Gastroesophageal sphincter (tissue), 4 donors: Measurements from ENCODE around the gene SPA17. TPM values are rescaled to one million over a fixed set of nuclear protein-coding genes. Genes with fewer than 3 reads are reported as not detected.

Source experiments
- ATAC-seq: fragments of 150-250 bp; one replicate; pipeline ENCODE4 v1.9.1; 2016; ENCODE audit warnings: mild to moderate bottlenecking, moderate library complexity
- H3K27ac ChIP-seq, 4 donors: fragments of 200-600 bp; sonication (generic) in 3 of 4; 1 replicate in 3 of 4; 2 replicates in 1 of 4; pipeline ENCODE4 v1.5.1; 2016 to 2019
- H3K27me3 ChIP-seq: fragments of 200-600 bp; sonication (generic); one replicate; pipeline ENCODE4 v1.5.1; 2019
- H3K36me3 ChIP-seq, 2 donors: fragments of 200-600 bp; sonication (generic); one replicate each; pipeline ENCODE4 v1.5.1; 2019; ENCODE audit warnings: control low read depth in 1 of 2
- H3K4me1 ChIP-seq, 3 donors: fragments of 200-600 bp; sonication (generic); 1 replicate in 2 of 3; 2 replicates in 1 of 3; pipeline ENCODE4 v1.5.1; 2016 to 2019; ENCODE audit warnings: control low read depth in 2 of 3
- H3K4me3 ChIP-seq, 2 donors: fragments of 200-600 bp; sonication (generic); one replicate each; pipeline ENCODE4 v1.5.1; 2019; ENCODE audit warnings: mild to moderate bottlenecking in 1 of 2, moderate library complexity in 1 of 2
- H3K9me3 ChIP-seq, 3 donors: fragments of 200-600 bp; sonication (generic); one replicate each; pipeline ENCODE4 v1.5.1; 2017 to 2019; ENCODE audit warnings: control low read depth in 2 of 3
- EP300 ChIP-seq: sonication (generic); formaldehyde crosslinking; IDR thresholded peaks from one replicate; pipeline ENCODE4 v1.6.1; 2017; ENCODE audit warnings: antibody characterized with exemption, mild to moderate bottlenecking
- POLR2A ChIP-seq, 2 donors: fragments of 450-650 bp; IDR thresholded peaks; one replicate each; pipeline ENCODE4 v1.6.1; 2017; ENCODE audit warnings: antibody characterized with exemption in 2 of 2, mild to moderate bottlenecking in 2 of 2, moderate library complexity in 1 of 2
- POLR2AphosphoS5 ChIP-seq: sonication (generic); formaldehyde crosslinking; IDR thresholded peaks from one replicate; pipeline ENCODE4 v1.6.1; 2017; ENCODE audit warnings: antibody characterized with exemption
- WGBS, 2 donors: methylation state at CpG; one replicate each; pipeline ENCODE4 v1.1.5; 2018; ENCODE audit warnings: low coverage in 1 of 2; 5-methylcytosine and 5-hydroxymethylcytosine counted together
- total RNA-seq, 4 donors: library from RNA; depleted of rRNA; stranded (reverse); fragments of >200 nt; gene quantifications; one replicate each; pipeline ENCODE4 v1.1.0, GENCODE V29; 2016
- TF ChIP-seq, protein P1 (sequence below), 4 experiments: fragments of 200-600 bp in 2 of 4; fragments of 450-650 bp in 2 of 4; sonication (generic) in 1 of 4; IDR thresholded peaks; one replicate each; pipeline ENCODE4 v1.5.1; 2017 to 2019; ENCODE audit warnings: antibody characterized with exemption in 4 of 4, mild to moderate bottlenecking in 2 of 4, moderate library complexity in 2 of 4

Gene SPA17
- total RNA-seq, 4 donors from 2014 or later, result 4.6 to 15.3 (median 7.4) TPM

DNA sequence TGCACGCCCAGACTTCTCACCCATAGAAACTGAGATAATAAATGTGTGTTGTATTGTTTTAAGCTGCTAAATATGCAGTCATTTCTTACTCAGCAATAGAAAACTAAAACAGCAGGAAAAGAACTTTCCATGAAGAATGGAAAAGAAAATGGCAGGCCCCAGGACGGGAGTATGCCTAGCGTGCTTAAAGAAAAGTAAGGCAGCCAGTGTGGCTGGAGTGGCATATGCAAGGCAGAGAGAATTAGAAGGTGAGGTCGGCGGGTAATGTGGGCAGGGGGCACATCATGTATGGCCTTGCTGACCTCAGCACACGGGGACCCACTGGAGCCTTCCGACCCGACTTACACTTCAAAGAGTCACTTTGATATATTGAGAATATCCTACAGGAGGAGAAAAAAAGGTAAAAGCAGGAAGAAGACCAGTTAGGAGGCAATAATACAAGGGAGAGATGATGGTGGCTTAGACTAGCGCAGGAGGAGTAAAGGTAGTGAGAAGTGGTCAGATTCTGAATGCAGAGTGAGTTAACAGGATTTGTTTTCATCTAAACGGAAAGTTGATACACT is 30.6 kb upstream of the SPA17 start:
- H3K4me3 ChIP-seq, result no peak overlapping the region
- TF ChIP-seq POLR2A (IDR thresholded peaks at IDR 0.05) (no peak), EP300 (no peak), POLR2AphosphoS5 (no peak)
- TF ChIP-seq, protein P1, sequence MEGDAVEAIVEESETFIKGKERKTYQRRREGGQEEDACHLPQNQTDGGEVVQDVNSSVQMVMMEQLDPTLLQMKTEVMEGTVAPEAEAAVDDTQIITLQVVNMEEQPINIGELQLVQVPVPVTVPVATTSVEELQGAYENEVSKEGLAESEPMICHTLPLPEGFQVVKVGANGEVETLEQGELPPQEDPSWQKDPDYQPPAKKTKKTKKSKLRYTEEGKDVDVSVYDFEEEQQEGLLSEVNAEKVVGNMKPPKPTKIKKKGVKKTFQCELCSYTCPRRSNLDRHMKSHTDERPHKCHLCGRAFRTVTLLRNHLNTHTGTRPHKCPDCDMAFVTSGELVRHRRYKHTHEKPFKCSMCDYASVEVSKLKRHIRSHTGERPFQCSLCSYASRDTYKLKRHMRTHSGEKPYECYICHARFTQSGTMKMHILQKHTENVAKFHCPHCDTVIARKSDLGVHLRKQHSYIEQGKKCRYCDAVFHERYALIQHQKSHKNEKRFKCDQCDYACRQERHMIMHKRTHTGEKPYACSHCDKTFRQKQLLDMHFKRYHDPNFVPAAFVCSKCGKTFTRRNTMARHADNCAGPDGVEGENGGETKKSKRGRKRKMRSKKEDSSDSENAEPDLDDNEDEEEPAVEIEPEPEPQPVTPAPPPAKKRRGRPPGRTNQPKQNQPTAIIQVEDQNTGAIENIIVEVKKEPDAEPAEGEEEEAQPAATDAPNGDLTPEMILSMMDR (IDR thresholded peaks at IDR 0.05), result no peak
- no peaks in the 10 kb centered on the region for H3K27me3 ChIP-seq
- H3K36me3 ChIP-seq, result peaks cover 0 to 31% of the 10 kb centered on the region in 2 donors
- WGBS, 2 donors, result 71 to 87% methylated on average over 9 to 10 of the region's 10 CpGs
- H3K9me3 ChIP-seq, result no peaks in the 10 kb centered on the region
- no peak overlapping the region for H3K27ac ChIP-seq
- ATAC-seq, result no peak
- peaks cover 0 to 7% (median 0%) of the 10 kb centered on the region in 3 donors for H3K4me1 ChIP-seq

DNA sequence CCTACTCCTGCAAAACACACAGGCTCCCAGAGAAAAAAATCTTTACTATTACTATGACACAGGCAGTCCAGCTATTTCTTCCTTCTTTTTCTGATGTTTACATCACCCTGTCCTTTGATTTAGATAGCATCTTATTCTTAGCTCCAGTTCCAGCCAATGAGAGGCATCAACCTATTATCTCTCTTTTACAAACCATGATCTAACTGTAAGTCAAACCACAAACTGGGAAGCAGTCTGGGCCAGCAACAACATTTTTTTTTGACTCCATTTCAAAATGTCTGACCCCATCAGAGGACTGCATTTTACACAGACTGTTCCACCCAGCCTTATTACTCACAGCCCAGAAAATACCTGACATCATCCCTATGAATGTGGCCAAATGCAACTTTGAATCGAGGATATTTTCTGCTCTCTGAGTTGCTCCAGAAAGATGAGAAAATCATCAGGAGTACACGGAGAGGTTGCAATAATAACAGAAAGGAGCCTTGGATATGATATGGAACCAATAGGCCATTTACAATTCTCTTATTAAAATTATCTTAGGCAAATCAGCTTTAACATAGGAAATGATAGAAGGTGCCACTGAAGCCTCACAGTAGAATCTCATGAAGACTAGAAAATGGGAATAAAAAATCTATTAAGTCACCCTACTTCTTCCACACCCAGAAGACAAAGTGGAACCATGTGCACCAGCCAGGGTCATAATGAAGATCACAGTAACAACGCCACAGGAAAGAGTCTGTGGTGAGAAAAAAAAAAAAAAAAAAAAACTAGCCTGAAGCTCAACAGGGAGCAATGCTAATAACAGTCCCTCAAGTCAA is 29.9 kb upstream of the SPA17 start:
- peaks cover 0 to 29% of the 10 kb centered on the region in 2 donors for H3K36me3 ChIP-seq
- no peaks in the 10 kb centered on the region for H3K27me3 ChIP-seq
- no peak overlapping the region for H3K27ac ChIP-seq
- no peak overlapping the region for H3K4me3 ChIP-seq
- WGBS, 2 donors, result 12 to 33% methylated on average over 2 to 3 of the region's 3 CpGs
- no peaks in the 10 kb centered on the region for H3K9me3 ChIP-seq
- no peak for TF ChIP-seq POLR2AphosphoS5
- TF ChIP-seq, protein P1 (IDR thresholded peaks at IDR 0.05), result no peak
- no peak for TF ChIP-seq POLR2A (IDR thresholded peaks at IDR 0.05)
- no peak for TF ChIP-seq EP300
- H3K4me1 ChIP-seq, result peaks cover 0 to 7% (median 0%) of the 10 kb centered on the region in 3 donors
- peak; percentile 50 for ATAC-seq

- Histone ChIP-seq H3K9me3 (no peaks in the 10 kb centered on the region), H3K36me3 (peaks cover 0 to 29% of the 10 kb centered on the region in 2 donors), H3K27me3 (no peaks in the 10 kb centered on the region), H3K4me3 (peak overlapping the region; percentile 22 to 23), H3K4me1 (peaks cover 0 to 7% (median 0%) of the 10 kb centered on the region in 3 donors), H3K27ac (no peak overlapping the region)
- TF ChIP-seq POLR2AphosphoS5 (no peak), POLR2A (IDR thresholded peaks at IDR 0.05) (no peak), EP300 (no peak)
- TF ChIP-seq, protein P1 (IDR thresholded peaks at IDR 0.05), result peak; percentile 75 to 78 (median 76)
- ATAC-seq, result peak; percentile 76
- WGBS, 2 donors, result 17 to 25% methylated on average over 11 to 14 of the region's 16 CpGs
Measured at GRCh38 chr11:124644426-124645280, 29.1 kb upstream of the SPA17 start.

- H3K9me3 ChIP-seq, result no peaks in the 10 kb centered on the region
- TF ChIP-seq EP300 (no peak), POLR2A (IDR thresholded peaks at IDR 0.05) (no peak), POLR2AphosphoS5 (no peak)
- TF ChIP-seq, protein P1 (IDR thresholded peaks at IDR 0.05), result no peak
- peaks cover 0 to 39% of the 10 kb centered on the region in 2 donors for H3K36me3 ChIP-seq
- H3K27ac ChIP-seq, result no peak overlapping the region
- H3K4me1 ChIP-seq, result peaks cover 0 to 7% (median 0%) of the 10 kb centered on the region in 3 donors
- H3K4me3 ChIP-seq, result no peak overlapping the region
- H3K27me3 ChIP-seq, result no peaks in the 10 kb centered on the region
- WGBS, 2 donors, result 85 to 90% methylated on average over 2 to 3 of the region's 3 CpGs
- ATAC-seq, result no peak
Measured at GRCh38 chr11:124646148-124646547, 27.6 kb upstream of the SPA17 start.
